Esophagus (tissue), 2 donors: ENCODE measurements around the gene SEMA4B. TPM values are rescaled to one million over a fixed set of nuclear protein-coding genes. Genes with fewer than 3 reads are reported as not detected.

ENCODE experiments used
- H3K27ac ChIP-seq, 2 donors: one replicate each; pipeline ENCODE4 v1.5.1; 2013; ENCODE audit warnings: low read depth in 2 of 2, mild to moderate bottlenecking in 2 of 2, inconsistent platforms in 1 of 2, low read length in 1 of 2, moderate library complexity in 1 of 2
- H3K27me3 ChIP-seq, 2 donors: one replicate each; pipeline ENCODE4 v1.6.1; 2013; ENCODE audit warnings: low read length in 2 of 2, control low read depth in 1 of 2, mild to moderate bottlenecking in 1 of 2; ENCODE audit not compliant: insufficient read depth in 2 of 2, control insufficient read depth in 1 of 2
- H3K36me3 ChIP-seq, 2 donors: one replicate each; pipeline ENCODE4 v1.6.1; 2013; ENCODE audit warnings: low read length in 1 of 2; ENCODE audit not compliant: control insufficient read depth in 2 of 2, insufficient read depth in 2 of 2
- H3K4me1 ChIP-seq, 2 donors: one replicate each; pipeline ENCODE4 v1.6.1; 2013; ENCODE audit warnings: low read length in 1 of 2; ENCODE audit not compliant: control insufficient read depth in 2 of 2, insufficient read depth in 2 of 2
- H3K4me3 ChIP-seq, 2 donors: one replicate each; pipeline ENCODE4 v1.5.1; 2013; ENCODE audit warnings: low read length in 2 of 2, mild to moderate bottlenecking in 2 of 2, low read depth in 1 of 2, moderate library complexity in 1 of 2
- H3K9me3 ChIP-seq, 2 donors: one replicate each; pipeline ENCODE4 v1.6.1; 2013; ENCODE audit warnings: mild to moderate bottlenecking in 2 of 2, low read depth in 1 of 2, low read length in 1 of 2, moderate library complexity in 1 of 2; ENCODE audit not compliant: control insufficient read depth in 2 of 2, insufficient read depth in 1 of 2
- WGBS, 2 donors: extraction: QIAGEN DNeasy Blood & Tissue Kit; methylation state at CpG; one replicate each; pipeline ENCODE4 v1.1.7; 2013; 5-methylcytosine and 5-hydroxymethylcytosine counted together
- polyA plus RNA-seq, 2 donors: library from polyadenylated mRNA; stranded (reverse); fragments of 200-250 nt; gene quantifications; one replicate each; pipeline ENCODE4 v1.2.3, GENCODE V29; 2013
- donor health status: healthy with polysubstance abuse.
- donor health status: Bipolar disorder and iron deficiency.

Gene SEMA4B
- polyA plus RNA-seq, 2 donors = 90.5 to 121 TPM

GRCh38 chr15:90223441-90224165 lies 22.5 kb downstream of the SEMA4B start:
- WGBS, 2 donors = 88 to 93% methylated on average over 22 of the region's 22 CpGs
- H3K9me3 ChIP-seq = no peaks in the 10 kb centered on the region
- peak overlapping the region in 1 of 2 donors; percentile 37 for H3K27ac ChIP-seq
- peaks cover 20 to 69% of the 10 kb centered on the region in 2 donors for H3K36me3 ChIP-seq
- no peak overlapping the region for H3K4me3 ChIP-seq
- peaks cover 7 to 12% of the 10 kb centered on the region in 2 donors for H3K4me1 ChIP-seq
- no peaks in the 10 kb centered on the region for H3K27me3 ChIP-seq

- Histone ChIP-seq H3K4me3 (no peak overlapping the region), H3K36me3 (peaks cover 21 to 69% of the 10 kb centered on the region in 2 donors), H3K27ac (no peak overlapping the region), H3K9me3 (no peaks in the 10 kb centered on the region), H3K27me3 (no peaks in the 10 kb centered on the region), H3K4me1 (peaks cover 7 to 12% of the 10 kb centered on the region in 2 donors)
- 89 to 91% methylated on average over 17 of the region's 17 CpGs for WGBS, 2 donors
Measured at GRCh38 chr15:90225047-90225446, 23.9 kb downstream of the SEMA4B start.

DNA sequence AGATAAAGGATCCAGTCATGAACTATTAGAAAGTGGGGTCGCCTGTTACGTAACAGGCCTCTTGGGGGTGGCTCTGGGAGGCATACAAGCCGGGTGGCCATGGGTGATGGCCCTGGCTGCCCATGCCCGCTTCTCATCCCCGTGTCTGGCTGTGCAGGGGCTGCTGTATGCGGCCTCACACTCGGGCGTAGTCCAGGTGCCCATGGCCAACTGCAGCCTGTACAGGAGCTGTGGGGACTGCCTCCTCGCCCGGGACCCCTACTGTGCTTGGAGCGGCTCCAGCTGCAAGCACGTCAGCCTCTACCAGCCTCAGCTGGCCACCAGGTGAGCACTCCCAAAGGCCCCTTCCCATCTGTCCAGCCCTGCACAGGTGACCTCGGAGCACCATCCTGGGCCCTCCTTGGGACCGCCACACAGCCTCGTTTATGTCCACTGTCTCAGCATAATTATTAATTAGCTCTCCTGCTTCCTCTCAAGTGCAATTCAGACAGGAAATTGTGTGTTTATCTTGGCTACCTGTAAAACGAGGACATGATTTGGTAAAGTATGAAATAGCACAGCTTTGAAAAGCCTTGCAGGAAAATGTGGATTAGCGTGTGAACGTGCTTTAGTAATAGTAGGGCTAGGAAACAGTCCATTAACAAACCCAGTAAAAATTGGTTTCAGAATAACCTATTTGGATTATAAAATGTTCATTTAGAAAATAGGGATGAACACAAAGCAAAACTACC lies 24.5 kb downstream of the SEMA4B start:
- Histone ChIP-seq H3K36me3 (peaks cover 21 to 70% of the 10 kb centered on the region in 2 donors), H3K27ac (peak overlapping the region in 1 of 2 donors; percentile 40)

DNA sequence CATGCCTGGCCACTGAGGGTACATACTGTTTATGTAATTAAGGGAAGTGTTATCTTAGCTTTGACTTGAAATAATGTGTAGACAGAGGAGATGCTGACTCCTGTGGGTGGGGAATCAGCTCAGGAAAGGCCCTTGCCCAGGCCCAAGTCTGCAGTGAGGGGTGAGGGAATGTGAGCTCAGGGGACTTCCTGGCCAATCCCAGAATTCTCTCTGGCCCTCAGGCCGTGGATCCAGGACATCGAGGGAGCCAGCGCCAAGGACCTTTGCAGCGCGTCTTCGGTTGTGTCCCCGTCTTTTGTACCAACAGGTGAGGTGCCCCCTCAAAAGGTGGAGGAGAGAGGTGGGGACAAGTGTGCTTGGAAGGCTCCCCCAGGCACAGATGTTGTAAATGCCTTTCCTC lies 26.2 kb downstream of the SEMA4B start:
- Histone ChIP-seq H3K4me3 (no peak overlapping the region), H3K27ac (no peak overlapping the region), H3K4me1 (peaks cover 4 to 23% of the 10 kb centered on the region in 2 donors), H3K27me3 (no peaks in the 10 kb centered on the region), H3K36me3 (peaks cover 21 to 62% of the 10 kb centered on the region in 2 donors), H3K9me3 (no peaks in the 10 kb centered on the region)
- 84 to 88% methylated on average over 7 of the region's 7 CpGs for WGBS, 2 donors

More for the DNA sequence above, 24.5 kb downstream of the SEMA4B start:
- Histone ChIP-seq H3K4me1 (peaks cover 7 to 15% of the 10 kb centered on the region in 2 donors), H3K4me3 (no peak overlapping the region), H3K9me3 (no peaks in the 10 kb centered on the region), H3K27me3 (no peaks in the 10 kb centered on the region)
- 82 to 85% methylated on average over 18 of the region's 18 CpGs for whole genome bisulfite sequencing, 2 donors

DNA sequence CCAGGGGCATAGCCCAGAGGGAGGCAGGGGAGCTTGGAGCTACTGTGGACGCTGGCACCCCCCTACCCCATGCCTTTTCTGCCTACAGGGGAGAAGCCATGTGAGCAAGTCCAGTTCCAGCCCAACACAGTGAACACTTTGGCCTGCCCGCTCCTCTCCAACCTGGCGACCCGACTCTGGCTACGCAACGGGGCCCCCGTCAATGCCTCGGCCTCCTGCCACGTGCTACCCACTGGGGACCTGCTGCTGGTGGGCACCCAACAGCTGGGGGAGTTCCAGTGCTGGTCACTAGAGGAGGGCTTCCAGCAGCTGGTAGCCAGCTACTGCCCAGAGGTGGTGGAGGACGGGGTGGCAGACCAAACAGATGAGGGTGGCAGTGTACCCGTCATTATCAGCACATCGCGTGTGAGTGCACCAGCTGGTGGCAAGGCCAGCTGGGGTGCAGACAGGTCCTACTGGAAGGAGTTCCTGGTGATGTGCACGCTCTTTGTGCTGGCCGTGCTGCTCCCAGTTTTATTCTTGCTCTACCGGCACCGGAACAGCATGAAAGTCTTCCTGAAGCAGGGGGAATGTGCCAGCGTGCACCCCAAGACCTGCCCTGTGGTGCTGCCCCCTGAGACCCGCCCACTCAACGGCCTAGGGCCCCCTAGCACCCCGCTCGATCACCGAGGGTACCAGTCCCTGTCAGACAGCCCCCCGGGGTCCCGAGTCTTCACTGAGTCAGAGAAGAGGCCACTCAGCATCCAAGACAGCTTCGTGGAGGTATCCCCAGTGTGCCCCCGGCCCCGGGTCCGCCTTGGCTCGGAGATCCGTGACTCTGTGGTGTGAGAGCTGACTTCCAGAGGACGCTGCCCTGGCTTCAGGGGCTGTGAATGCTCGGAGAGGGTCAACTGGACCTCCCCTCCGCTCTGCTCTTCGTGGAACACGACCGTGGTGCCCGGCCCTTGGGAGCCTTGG lies 27.0 kb downstream of the SEMA4B start:
- Histone ChIP-seq H3K4me1 (peaks cover 4 to 28% of the 10 kb centered on the region in 2 donors), H3K27ac (peak overlapping the region; percentile 4 to 69), H3K9me3 (no peaks in the 10 kb centered on the region), H3K4me3 (no peak overlapping the region), H3K36me3 (peaks cover 21 to 60% of the 10 kb centered on the region in 2 donors), H3K27me3 (no peaks in the 10 kb centered on the region)
- WGBS, 2 donors = 72 to 82% methylated on average over 35 to 38 of the region's 38 CpGs

DNA sequence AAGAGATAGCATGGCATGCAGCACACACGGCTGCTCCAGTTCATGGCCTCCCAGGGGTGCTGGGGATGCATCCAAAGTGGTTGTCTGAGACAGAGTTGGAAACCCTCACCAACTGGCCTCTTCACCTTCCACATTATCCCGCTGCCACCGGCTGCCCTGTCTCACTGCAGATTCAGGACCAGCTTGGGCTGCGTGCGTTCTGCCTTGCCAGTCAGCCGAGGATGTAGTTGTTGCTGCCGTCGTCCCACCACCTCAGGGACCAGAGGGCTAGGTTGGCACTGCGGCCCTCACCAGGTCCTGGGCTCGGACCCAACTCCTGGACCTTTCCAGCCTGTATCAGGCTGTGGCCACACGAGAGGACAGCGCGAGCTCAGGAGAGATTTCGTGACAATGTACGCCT lies 27.8 kb downstream of the SEMA4B start:
- H3K27me3 ChIP-seq = no peaks in the 10 kb centered on the region
- peak overlapping the region; percentile 4 to 69 for H3K27ac ChIP-seq
- H3K4me1 ChIP-seq = peaks cover 4 to 28% of the 10 kb centered on the region in 2 donors
- H3K9me3 ChIP-seq = no peaks in the 10 kb centered on the region
- 82% methylated on average over 15 of the region's 15 CpGs for WGBS, 2 donors
- H3K4me3 ChIP-seq = no peak overlapping the region
- H3K36me3 ChIP-seq = peaks cover 17 to 52% of the 10 kb centered on the region in 2 donors

DNA sequence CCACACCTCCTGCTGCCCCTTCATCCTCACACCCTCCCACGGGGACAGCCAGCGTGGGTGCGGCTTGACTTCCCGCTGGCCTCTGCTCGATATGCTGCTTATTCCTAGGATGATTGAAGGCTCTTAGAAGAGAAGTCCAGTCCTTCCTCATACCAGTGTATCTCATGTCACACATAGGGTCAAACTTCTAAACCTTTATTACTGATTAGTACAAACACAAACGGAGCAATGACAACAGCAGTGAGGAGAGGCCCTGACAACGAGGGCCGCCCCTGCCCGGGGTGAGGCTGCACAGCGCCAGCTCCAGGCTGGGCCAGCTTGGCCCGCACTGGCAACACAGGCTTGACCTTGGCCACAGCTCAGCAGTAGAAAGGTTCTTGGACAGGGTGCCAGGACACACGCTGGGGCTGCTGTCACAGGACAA lies 29.0 kb downstream of the SEMA4B start:
- Histone ChIP-seq H3K9me3 (no peaks in the 10 kb centered on the region), H3K27ac (peak overlapping the region; percentile 28 to 98), H3K4me3 (no peak overlapping the region), H3K4me1 (peaks cover 4 to 28% of the 10 kb centered on the region in 2 donors), H3K36me3 (peaks cover 9 to 40% of the 10 kb centered on the region in 2 donors), H3K27me3 (no peaks in the 10 kb centered on the region)
- 43 to 48% methylated on average over 12 of the region's 12 CpGs for WGBS, 2 donors

DNA sequence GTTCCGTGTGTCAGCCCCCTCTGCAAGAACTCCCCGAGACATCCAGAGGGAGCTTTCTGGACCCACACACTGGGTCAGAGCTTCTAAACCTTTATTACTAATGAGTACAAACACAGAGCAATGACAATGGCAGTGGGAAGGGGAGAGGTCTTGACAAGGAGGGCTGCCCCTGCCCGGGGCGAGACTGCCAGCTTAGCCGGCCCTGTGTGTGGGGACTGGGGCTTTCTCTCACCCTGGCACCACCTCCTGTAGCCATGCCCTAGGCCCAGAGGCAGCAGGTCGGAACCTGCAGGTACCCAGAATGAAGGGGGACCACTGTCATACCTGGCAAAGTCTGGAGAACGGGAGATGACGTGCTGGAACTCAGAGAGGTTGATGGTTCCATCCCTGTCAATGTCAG lies 29.5 kb downstream of the SEMA4B start:
- Histone ChIP-seq H3K36me3 (peaks cover 8 to 35% of the 10 kb centered on the region in 2 donors), H3K27me3 (no peaks in the 10 kb centered on the region), H3K4me1 (peaks cover 4 to 28% of the 10 kb centered on the region in 2 donors), H3K27ac (peak overlapping the region; percentile 28 to 98), H3K9me3 (no peaks in the 10 kb centered on the region), H3K4me3 (no peak overlapping the region)
- WGBS, 2 donors = 56 to 62% methylated on average over 8 of the region's 8 CpGs
